Activated CD8-positive, alpha-beta T cell treated with anti-CD3 and anti-CD28 coated beads, Interleukin-2, amount 10 ng/mL, durations not matched to agents 7 days and 5 days (primary cell): ENCODE measurements around the gene PYGB. TPM values are rescaled to one million over a fixed set of nuclear protein-coding genes. Genes with fewer than 3 reads are reported as not detected.

Experiments
- ATAC-seq: fragments of 150-1000 bp; cut with Tn5 transposase; one replicate; pipeline ENCODE4 v1.10.0; 2021; ENCODE audit warnings: moderate library complexity
- CTCF ChIA-PET: fragments of 350-600 bp; sonication (Branson Sonifier 250); formaldehyde crosslinking; loops from one replicate; lab custom pipeline; 2021; ENCODE audit warnings: antibody characterized with exemption; lab: Charles Lee
- POLR2A ChIA-PET: fragments of 350-600 bp; sonication (Branson Sonifier 250); formaldehyde crosslinking; loops from one replicate; lab custom pipeline; 2021; ENCODE audit warnings: antibody characterized with exemption; lab: Charles Lee
- DNase-seq: peaks from one replicate; pipeline ENCODE4 v3.0.0-alpha.2; 2020
- H3K27ac Mint-ChIP-seq: one replicate; pipeline ENCODE4 v1.8.0; 2021; ENCODE audit warnings: mild to moderate bottlenecking, mixed read lengths
- H3K27me3 Mint-ChIP-seq: one replicate; pipeline ENCODE4 v1.8.0; 2021; ENCODE audit warnings: low read depth, mixed read lengths
- H3K36me3 Mint-ChIP-seq: one replicate; pipeline ENCODE4 v1.8.0; 2021; ENCODE audit warnings: low read depth, mixed read lengths
- H3K4me1 Mint-ChIP-seq: one replicate; pipeline ENCODE4 v1.8.0; 2021; ENCODE audit warnings: low read depth, mixed read lengths
- H3K4me3 Mint-ChIP-seq: one replicate; pipeline ENCODE4 v1.8.0; 2021; ENCODE audit warnings: mild to moderate bottlenecking, mixed read lengths
- H3K9me3 Mint-ChIP-seq: one replicate; pipeline ENCODE4 v1.8.0; 2022; ENCODE audit warnings: mixed read lengths; ENCODE audit not compliant: insufficient read depth
- total RNA-seq, 2 experiments: library from RNA; stranded (reverse); gene quantifications; one replicate each; pipeline ENCODE4 v1.2.3, GENCODE V29; 2021

PYGB gene
- total RNA-seq, 2 experiments from 2014 or later, result 33.9 TPM

GRCh38 chr20:25284131-25284601, 36.3 kb downstream of the PYGB start:
- Mint-ChIP-seq H3K4me3 (no peak overlapping the region), H3K4me1 (peaks cover 9% of the 10 kb centered on the region), H3K36me3 (peaks cover 23% of the 10 kb centered on the region), H3K9me3 (no peaks in the 10 kb centered on the region), H3K27ac (peak overlapping the region; percentile 30), H3K27me3 (no peaks in the 10 kb centered on the region)
- ATAC-seq (no peak), DNase-seq (no peak)
- ChIA-PET POLR2A (no interaction called here), CTCF (no interaction called here)

- POLR2A ChIA-PET, result no interaction called here
- Mint-ChIP-seq H3K4me1 (peaks cover 9% of the 10 kb centered on the region), H3K27ac (no peak overlapping the region), H3K36me3 (peaks cover 23% of the 10 kb centered on the region), H3K27me3 (no peaks in the 10 kb centered on the region), H3K9me3 (no peaks in the 10 kb centered on the region), H3K4me3 (no peak overlapping the region)
- CTCF ChIA-PET, result no interaction called here
- ATAC-seq (no peak), DNase-seq (no peak)
Measured at GRCh38 chr20:25285091-25285647, 37.3 kb downstream of the PYGB start.

GRCh38 chr20:25285856-25286798, 38.2 kb downstream of the PYGB start:
- Mint-ChIP-seq H3K4me1 (peaks cover 9% of the 10 kb centered on the region), H3K27ac (no peak overlapping the region), H3K4me3 (no peak overlapping the region), H3K36me3 (peaks cover 23% of the 10 kb centered on the region), H3K27me3 (no peaks in the 10 kb centered on the region), H3K9me3 (no peaks in the 10 kb centered on the region)
- ChIA-PET POLR2A (no interaction called here), CTCF (no interaction called here)
- ATAC-seq (no peak), DNase-seq (no peak)

GRCh38 chr20:25286917-25287316, 39.0 kb downstream of the PYGB start:
- POLR2A ChIA-PET, result no interaction called here

GRCh38 chr20:25287631-25288290, 39.9 kb downstream of the PYGB start:
- no peak overlapping the region for H3K27ac Mint-ChIP-seq
- CTCF ChIA-PET, result no interaction called here
- no peak for DNase-seq

More at GRCh38 chr20:25286917-25287316, 39.0 kb downstream of the PYGB start:
- Mint-ChIP-seq H3K4me1 (peaks cover 8% of the 10 kb centered on the region), H3K27me3 (no peaks in the 10 kb centered on the region), H3K4me3 (no peak overlapping the region), H3K27ac (no peak overlapping the region), H3K9me3 (no peaks in the 10 kb centered on the region), H3K36me3 (peaks cover 25% of the 10 kb centered on the region)
- DNase-seq, result no peak
- no peak for ATAC-seq
- CTCF ChIA-PET, result no interaction called here

GRCh38 chr20:25288291-25289181, 40.7 kb downstream of the PYGB start:
- H3K27me3 Mint-ChIP-seq, result no peaks in the 10 kb centered on the region
- H3K36me3 Mint-ChIP-seq, result peaks cover 20% of the 10 kb centered on the region
- no peaks in the 10 kb centered on the region for H3K4me1 Mint-ChIP-seq
- ATAC-seq (no peak), DNase-seq (no peak)
- ChIA-PET CTCF (interaction anchor here (1.7 kb wide), 1 partner anchor 111 kb away, joined by 5 read pairs; no protein-coding TSS in a partner anchor), POLR2A (no interaction called here)
- no peak overlapping the region for H3K27ac Mint-ChIP-seq
- H3K4me3 Mint-ChIP-seq, result no peak overlapping the region
- H3K9me3 Mint-ChIP-seq, result no peaks in the 10 kb centered on the region

More at GRCh38 chr20:25287631-25288290, 39.9 kb downstream of the PYGB start:
- H3K27me3 Mint-ChIP-seq, result no peaks in the 10 kb centered on the region
- no peak for ATAC-seq
- peaks cover 20% of the 10 kb centered on the region for H3K36me3 Mint-ChIP-seq
- peaks cover under 1% of the 10 kb centered on the region for H3K4me1 Mint-ChIP-seq
- POLR2A ChIA-PET, result no interaction called here
- H3K9me3 Mint-ChIP-seq, result no peaks in the 10 kb centered on the region
- no peak overlapping the region for H3K4me3 Mint-ChIP-seq

- H3K4me3 Mint-ChIP-seq, result no peak overlapping the region
- POLR2A ChIA-PET, result no interaction called here
- no peaks in the 10 kb centered on the region for H3K9me3 Mint-ChIP-seq
- ATAC-seq (no peak), DNase-seq (no peak)
- H3K27ac Mint-ChIP-seq, result no peak overlapping the region
- H3K36me3 Mint-ChIP-seq, result peaks cover 20% of the 10 kb centered on the region
- no peaks in the 10 kb centered on the region for H3K4me1 Mint-ChIP-seq
- CTCF ChIA-PET, result interaction anchor here (1.1 to 1.7 kb wide), 3 partner anchors 39 to 118 kb away, joined by 3 to 5 read pairs (median 3); partner anchors contain the start of gene GINS1
- no peaks in the 10 kb centered on the region for H3K27me3 Mint-ChIP-seq
Measured at GRCh38 chr20:25289886-25290597, 42.2 kb downstream of the PYGB start.

GRCh38 chr20:25290646-25291431, 43.0 kb downstream of the PYGB start:
- POLR2A ChIA-PET, result no interaction called here
- Mint-ChIP-seq H3K4me3 (no peak overlapping the region), H3K36me3 (peaks cover 15% of the 10 kb centered on the region), H3K27ac (no peak overlapping the region), H3K4me1 (no peaks in the 10 kb centered on the region), H3K9me3 (no peaks in the 10 kb centered on the region), H3K27me3 (no peaks in the 10 kb centered on the region)
- CTCF ChIA-PET, result interaction anchor here (1.5 to 1.7 kb wide), 2 partner anchors 108 to 117 kb away, joined by 3 to 5 read pairs; partner anchors contain the start of gene GINS1
- ATAC-seq (no peak), DNase-seq (no peak)

- no peak overlapping the region for H3K4me3 Mint-ChIP-seq
- peak overlapping the region; percentile 67 for H3K27ac Mint-ChIP-seq
- peaks cover 12% of the 10 kb centered on the region for H3K36me3 Mint-ChIP-seq
- ATAC-seq (no peak), DNase-seq (no peak)
- ChIA-PET POLR2A (no interaction called here), CTCF (no interaction called here)
- H3K4me1 Mint-ChIP-seq, result peaks cover 1% of the 10 kb centered on the region
- H3K9me3 Mint-ChIP-seq, result no peaks in the 10 kb centered on the region
- H3K27me3 Mint-ChIP-seq, result no peaks in the 10 kb centered on the region
Measured at GRCh38 chr20:25291432-25292133, 43.7 kb downstream of the PYGB start.
